GM21717 (cell line): Measurements from ENCODE around the gene PTGDS.
"Not testable (repeated sequence)": the region's sequence is repeated elsewhere in the genome, so short reads cannot be mapped to it uniquely, and the experiment has no call there.

Experiments
- ATAC-seq: cut with Tn5 transposase; IDR thresholded peaks from one replicate; pipeline ENCODE4 v1.9.1; 2021; ENCODE audit warnings: mild to moderate bottlenecking, moderate library complexity; ENCODE audit not compliant: unreplicated experiment

Gene PTGDS

GRCh38 chr9:136985853-136986252 lies 8.5 kb downstream of the PTGDS start:
- ATAC-seq = no peak

GRCh38 chr9:136988872-136989271 lies 11.6 kb downstream of the PTGDS start:
- no peak for ATAC-seq

- ATAC-seq = no peak
Observed at GRCh38 chr9:136990242-136990911, 13.1 kb downstream of the PTGDS start.

- ATAC-seq = peak; percentile 70
Observed at GRCh38 chr9:136991993-136992818, 14.9 kb downstream of the PTGDS start, which contains the start of gene PAXX. Gene PAXX (plus strand): TSS chr9:136992422. CDS start chr9:136992444, 22 bp downstream.

GRCh38 chr9:136992819-136993369 lies 15.6 kb downstream of the PTGDS start:
- peak; percentile 3 for ATAC-seq

GRCh38 chr9:136994180-136994887 lies 17.0 kb downstream of the PTGDS start:
- ATAC-seq = no peak

- no peak for ATAC-seq
Observed at GRCh38 chr9:136994888-136995230, 17.6 kb downstream of the PTGDS start.

GRCh38 chr9:136995362-136995761 lies 18.1 kb downstream of the PTGDS start:
- no peak for ATAC-seq

- no peak for ATAC-seq
Observed at GRCh38 chr9:136995772-136996311, 18.5 kb downstream of the PTGDS start.

- ATAC-seq = no peak
Observed at GRCh38 chr9:136996361-136997292, 19.3 kb downstream of the PTGDS start, which contains the start of gene CLIC3. Gene CLIC3 (minus strand): TSS chr9:136996568. CDS start chr9:136996543, 25 bp downstream.

GRCh38 chr9:136997371-136997770 lies 20.1 kb downstream of the PTGDS start:
- no peak for ATAC-seq

GRCh38 chr9:136997830-136998234 lies 20.5 kb downstream of the PTGDS start:
- ATAC-seq = no peak

GRCh38 chr9:137000177-137000930 lies 23.1 kb downstream of the PTGDS start:
- ATAC-seq = peak; percentile 50

- no peak for ATAC-seq
Observed at GRCh38 chr9:137001857-137002645, 24.7 kb downstream of the PTGDS start.

- no peak for ATAC-seq
Observed at GRCh38 chr9:137002646-137003041, 25.3 kb downstream of the PTGDS start.

GRCh38 chr9:137004285-137004684 lies 27.0 kb downstream of the PTGDS start:
- ATAC-seq = not testable (repeated sequence)

- no peak for ATAC-seq
Observed at GRCh38 chr9:137006116-137007003, 29.1 kb downstream of the PTGDS start.
